Gastroesophageal sphincter (tissue), 4 donors: Measurements from ENCODE around the gene C10orf90. TPM values are rescaled to one million over a fixed set of nuclear protein-coding genes. Genes with fewer than 3 reads are reported as not detected.

Source experiments
- ATAC-seq: fragments of 150-250 bp; one replicate; pipeline ENCODE4 v1.9.1; 2016; ENCODE audit warnings: mild to moderate bottlenecking, moderate library complexity
- H3K27ac ChIP-seq, 4 donors: fragments of 200-600 bp; sonication (generic) in 3 of 4; 1 replicate in 3 of 4; 2 replicates in 1 of 4; pipeline ENCODE4 v1.5.1; 2016 to 2019
- H3K27me3 ChIP-seq: fragments of 200-600 bp; sonication (generic); one replicate; pipeline ENCODE4 v1.5.1; 2019
- H3K36me3 ChIP-seq, 2 donors: fragments of 200-600 bp; sonication (generic); one replicate each; pipeline ENCODE4 v1.5.1; 2019; ENCODE audit warnings: control low read depth in 1 of 2
- H3K4me1 ChIP-seq, 3 donors: fragments of 200-600 bp; sonication (generic); 1 replicate in 2 of 3; 2 replicates in 1 of 3; pipeline ENCODE4 v1.5.1; 2016 to 2019; ENCODE audit warnings: control low read depth in 2 of 3
- H3K4me3 ChIP-seq, 2 donors: fragments of 200-600 bp; sonication (generic); one replicate each; pipeline ENCODE4 v1.5.1; 2019; ENCODE audit warnings: mild to moderate bottlenecking in 1 of 2, moderate library complexity in 1 of 2
- H3K9me3 ChIP-seq, 3 donors: fragments of 200-600 bp; sonication (generic); one replicate each; pipeline ENCODE4 v1.5.1; 2017 to 2019; ENCODE audit warnings: control low read depth in 2 of 3
- CTCF ChIP-seq, 4 experiments: fragments of 200-600 bp in 2 of 4; fragments of 450-650 bp in 2 of 4; sonication (generic) in 1 of 4; IDR thresholded peaks; one replicate each; pipeline ENCODE4 v1.5.1; 2017 to 2019; ENCODE audit warnings: antibody characterized with exemption in 4 of 4, mild to moderate bottlenecking in 2 of 4, moderate library complexity in 2 of 4
- EP300 ChIP-seq: sonication (generic); formaldehyde crosslinking; IDR thresholded peaks from one replicate; pipeline ENCODE4 v1.6.1; 2017; ENCODE audit warnings: antibody characterized with exemption, mild to moderate bottlenecking
- POLR2A ChIP-seq, 2 donors: fragments of 450-650 bp; IDR thresholded peaks; one replicate each; pipeline ENCODE4 v1.6.1; 2017; ENCODE audit warnings: antibody characterized with exemption in 2 of 2, mild to moderate bottlenecking in 2 of 2, moderate library complexity in 1 of 2
- POLR2AphosphoS5 ChIP-seq: sonication (generic); formaldehyde crosslinking; IDR thresholded peaks from one replicate; pipeline ENCODE4 v1.6.1; 2017; ENCODE audit warnings: antibody characterized with exemption
- WGBS, 2 donors: methylation state at CpG; one replicate each; pipeline ENCODE4 v1.1.5; 2018; ENCODE audit warnings: low coverage in 1 of 2; 5-methylcytosine and 5-hydroxymethylcytosine counted together
- total RNA-seq, 4 donors: library from RNA; depleted of rRNA; stranded (reverse); fragments of >200 nt; gene quantifications; one replicate each; pipeline ENCODE4 v1.1.0, GENCODE V29; 2016

Gene C10orf90
- total RNA-seq, 4 donors from 2014 or later: not detected

- no peaks in the 10 kb centered on the region for H3K4me1 ChIP-seq
- 60% methylated on average over 3 of the region's 3 CpGs; no CpG with 5 or more reads in 1 of the 2 donors for WGBS, 2 donors
These were observed 147.4 kb downstream of the C10orf90 start for GRCh38 chr10:126523071-126523470.

GRCh38 chr10:126521399-126521798, 149.1 kb downstream of the C10orf90 start:
- TF ChIP-seq POLR2AphosphoS5 (no peak), EP300 (no peak), CTCF (IDR thresholded peaks at IDR 0.05) (no peak), POLR2A (IDR thresholded peaks at IDR 0.05) (no peak)
- WGBS, 2 donors: 48 to 64% methylated on average over 4 to 5 of the region's 5 CpGs

More at GRCh38 chr10:126523071-126523470, 147.4 kb downstream of the C10orf90 start:
- no peak overlapping the region for H3K4me3 ChIP-seq
- no peak overlapping the region for H3K27ac ChIP-seq
- no peaks in the 10 kb centered on the region for H3K36me3 ChIP-seq
- H3K9me3 ChIP-seq: no peaks in the 10 kb centered on the region
- no peak for TF ChIP-seq EP300
- no peak for TF ChIP-seq CTCF (IDR thresholded peaks at IDR 0.05)
- no peak for TF ChIP-seq POLR2AphosphoS5
- no peak for ATAC-seq
- peaks cover 8% of the 10 kb centered on the region for H3K27me3 ChIP-seq

GRCh38 chr10:126520751-126521317, 149.7 kb downstream of the C10orf90 start:
- Histone ChIP-seq H3K27me3 (peaks cover 3% of the 10 kb centered on the region), H3K4me1 (no peaks in the 10 kb centered on the region), H3K4me3 (no peak overlapping the region), H3K36me3 (no peaks in the 10 kb centered on the region), H3K9me3 (no peaks in the 10 kb centered on the region), H3K27ac (no peak overlapping the region)
- WGBS, 2 donors: 59 to 81% methylated on average over 4 to 6 of the region's 7 CpGs
- ATAC-seq: no peak
- no peak for TF ChIP-seq CTCF (IDR thresholded peaks at IDR 0.05)
- no peak for TF ChIP-seq POLR2A (IDR thresholded peaks at IDR 0.05)
- no peak for TF ChIP-seq POLR2AphosphoS5
- no peak for TF ChIP-seq EP300

More at GRCh38 chr10:126521399-126521798, 149.1 kb downstream of the C10orf90 start:
- no peak overlapping the region for H3K27ac ChIP-seq
- ATAC-seq: no peak
- peaks cover 3% of the 10 kb centered on the region for H3K27me3 ChIP-seq
- H3K9me3 ChIP-seq: no peaks in the 10 kb centered on the region
- H3K36me3 ChIP-seq: no peaks in the 10 kb centered on the region
- no peaks in the 10 kb centered on the region for H3K4me1 ChIP-seq
- no peak overlapping the region for H3K4me3 ChIP-seq

GRCh38 chr10:126519992-126520391, 150.5 kb downstream of the C10orf90 start:
- Histone ChIP-seq H3K36me3 (no peaks in the 10 kb centered on the region), H3K4me3 (no peak overlapping the region), H3K27ac (no peak overlapping the region), H3K27me3 (peaks cover 3% of the 10 kb centered on the region), H3K9me3 (no peaks in the 10 kb centered on the region), H3K4me1 (no peaks in the 10 kb centered on the region)
- WGBS, 2 donors: 60 to 100% methylated on average over 1 of the region's 7 CpGs
- no peak for ATAC-seq
- TF ChIP-seq POLR2A (IDR thresholded peaks at IDR 0.05) (no peak), EP300 (no peak), POLR2AphosphoS5 (no peak), CTCF (IDR thresholded peaks at IDR 0.05) (no peak)

GRCh38 chr10:126519185-126519584, 151.3 kb downstream of the C10orf90 start:
- Histone ChIP-seq H3K4me3 (no peak overlapping the region), H3K27ac (no peak overlapping the region), H3K9me3 (no peaks in the 10 kb centered on the region), H3K27me3 (peaks cover 3% of the 10 kb centered on the region), H3K4me1 (no peaks in the 10 kb centered on the region), H3K36me3 (no peaks in the 10 kb centered on the region)
- WGBS, 2 donors: 75 to 100% methylated on average over 2 of the region's 2 CpGs
- no peak for ATAC-seq
- TF ChIP-seq POLR2AphosphoS5: no peak
- no peak for TF ChIP-seq EP300
- TF ChIP-seq POLR2A (IDR thresholded peaks at IDR 0.05): no peak
- TF ChIP-seq CTCF (IDR thresholded peaks at IDR 0.05): no peak
